ENCODE results near the gene PADI4. TPM values are rescaled to one million over a fixed set of nuclear protein-coding genes. Genes with fewer than 3 reads are reported as not detected.

Gene PADI4
- total and polyA plus RNA-seq, 4 donors: 0.32 to 6.1 (median 0.90) TPM

DNA sequence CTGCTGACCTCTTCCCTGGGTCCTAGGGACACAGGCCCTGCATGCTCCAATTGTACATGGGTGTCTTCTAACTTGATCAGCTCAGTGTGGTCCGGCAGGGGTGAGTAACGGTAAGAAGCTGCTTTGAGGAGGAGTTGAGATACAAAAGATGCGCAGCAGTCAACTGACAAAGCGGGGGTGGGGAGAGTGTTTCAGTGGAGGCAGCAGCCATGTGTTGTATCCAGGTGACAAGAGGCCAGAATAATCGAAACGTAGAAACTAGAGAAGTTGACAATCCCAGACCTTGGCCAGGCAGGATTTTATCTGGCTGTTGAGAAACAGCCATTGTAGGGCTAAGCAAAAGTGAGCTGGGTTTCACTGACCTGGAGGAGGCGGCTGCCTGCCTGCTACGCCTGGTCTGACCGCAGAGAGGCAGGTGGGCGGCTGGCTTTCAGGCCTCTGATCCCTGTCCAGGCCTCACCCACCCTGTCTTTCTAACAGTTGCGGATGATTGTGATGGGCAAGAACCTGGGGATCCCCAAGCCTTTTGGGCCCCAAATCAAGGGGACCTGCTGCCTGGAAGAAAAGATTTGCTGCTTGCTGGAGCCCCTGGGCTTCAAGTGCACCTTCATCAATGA lies 92.8 kb downstream of the PADI4 start:
- peaks cover 0 to 1% (median 0%) of the 10 kb centered on the region in 4 donors for H3K4me1 ChIP-seq (ENCODE audit: control insufficient read depth in 4 of 4, insufficient read depth in 4 of 4, low read length in 3 of 4)
- no peaks in the 10 kb centered on the region for H3K27me3 ChIP-seq (ENCODE audit: control insufficient read depth in 4 of 4, insufficient read depth in 4 of 4, low read length in 3 of 4)
- no peak overlapping the region for H3K4me3 ChIP-seq (ENCODE audit: low read depth in 1 of 3, low read length in 3 of 3)
- no peaks in the 10 kb centered on the region for H3K9me3 ChIP-seq (ENCODE audit: control insufficient read depth in 4 of 4, low read length in 3 of 4)
- no peak for TF ChIP-seq EGR1 (IDR thresholded peaks at IDR 0.05; ENCODE audit: low read depth in 2 of 2)
- H3K27ac ChIP-seq (ENCODE audit: low read depth in 1 of 2, low read length in 2 of 2): no peak overlapping the region
- H3K36me3 ChIP-seq (ENCODE audit: control insufficient read depth in 4 of 4, insufficient read depth in 3 of 4, low read depth in 1 of 4, low read length in 3 of 4): no peaks in the 10 kb centered on the region
- DNase-seq (ENCODE audit: low spot score): no peak
- H3K9ac ChIP-seq (ENCODE audit: low read depth in 1 of 2, low read length in 2 of 2): no peak overlapping the region
- 93% methylated on average over 11 of the region's 11 CpGs for WGBS

DNA sequence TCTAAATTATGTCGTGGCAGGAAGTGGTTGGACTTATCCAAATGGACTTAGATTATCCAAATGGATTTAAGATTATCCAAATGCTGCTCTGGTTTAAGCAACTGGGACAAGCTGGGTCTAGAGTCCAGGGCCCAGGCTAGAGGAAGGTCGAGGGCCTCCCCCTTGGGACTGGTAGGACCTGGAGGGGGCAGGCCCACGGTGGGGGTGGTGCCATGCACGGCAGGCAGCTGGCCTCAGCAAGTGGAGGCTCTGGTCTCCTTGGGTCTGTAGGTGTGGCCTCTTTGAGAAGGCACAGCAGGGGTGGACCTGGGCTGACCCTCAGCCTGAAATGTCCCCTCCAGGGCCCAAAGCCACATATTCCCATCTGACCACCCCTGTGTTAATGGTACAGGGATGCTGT lies 93.8 kb downstream of the PADI4 start:
- H3K4me1 ChIP-seq (ENCODE audit: control insufficient read depth in 4 of 4, insufficient read depth in 4 of 4, low read length in 3 of 4): peaks cover 0 to 4% (median 0%) of the 10 kb centered on the region in 4 donors
- WGBS: 63% methylated on average over 4 of the region's 4 CpGs
- TF ChIP-seq JUND (IDR thresholded peaks at IDR 0.05): no peak
- no peak for TF ChIP-seq HNF4A (conservative IDR thresholded peaks at IDR 0.05)
- TF ChIP-seq, protein P1, sequence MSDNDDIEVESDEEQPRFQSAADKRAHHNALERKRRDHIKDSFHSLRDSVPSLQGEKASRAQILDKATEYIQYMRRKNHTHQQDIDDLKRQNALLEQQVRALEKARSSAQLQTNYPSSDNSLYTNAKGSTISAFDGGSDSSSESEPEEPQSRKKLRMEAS (IDR thresholded peaks at IDR 0.05): no peak
- TF ChIP-seq, protein P2, sequence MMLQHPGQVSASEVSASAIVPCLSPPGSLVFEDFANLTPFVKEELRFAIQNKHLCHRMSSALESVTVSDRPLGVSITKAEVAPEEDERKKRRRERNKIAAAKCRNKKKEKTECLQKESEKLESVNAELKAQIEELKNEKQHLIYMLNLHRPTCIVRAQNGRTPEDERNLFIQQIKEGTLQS (IDR thresholded peaks at IDR 0.05): no peak
- no peak for TF ChIP-seq YY1 (IDR thresholded peaks at IDR 0.05)
- TF ChIP-seq SP1 (IDR thresholded peaks at IDR 0.05): no peak
- TF ChIP-seq, protein P3, sequence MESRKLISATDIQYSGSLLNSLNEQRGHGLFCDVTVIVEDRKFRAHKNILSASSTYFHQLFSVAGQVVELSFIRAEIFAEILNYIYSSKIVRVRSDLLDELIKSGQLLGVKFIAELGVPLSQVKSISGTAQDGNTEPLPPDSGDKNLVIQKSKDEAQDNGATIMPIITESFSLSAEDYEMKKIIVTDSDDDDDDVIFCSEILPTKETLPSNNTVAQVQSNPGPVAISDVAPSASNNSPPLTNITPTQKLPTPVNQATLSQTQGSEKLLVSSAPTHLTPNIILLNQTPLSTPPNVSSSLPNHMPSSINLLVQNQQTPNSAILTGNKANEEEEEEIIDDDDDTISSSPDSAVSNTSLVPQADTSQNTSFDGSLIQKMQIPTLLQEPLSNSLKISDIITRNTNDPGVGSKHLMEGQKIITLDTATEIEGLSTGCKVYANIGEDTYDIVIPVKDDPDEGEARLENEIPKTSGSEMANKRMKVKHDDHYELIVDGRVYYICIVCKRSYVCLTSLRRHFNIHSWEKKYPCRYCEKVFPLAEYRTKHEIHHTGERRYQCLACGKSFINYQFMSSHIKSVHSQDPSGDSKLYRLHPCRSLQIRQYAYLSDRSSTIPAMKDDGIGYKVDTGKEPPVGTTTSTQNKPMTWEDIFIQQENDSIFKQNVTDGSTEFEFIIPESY (IDR thresholded peaks at IDR 0.05): no peak
- TF ChIP-seq RXRA (IDR thresholded peaks at IDR 0.05): no peak
- TF ChIP-seq TAF1 (conservative IDR thresholded peaks at IDR 0.05): no peak
- no peak for TF ChIP-seq GABPA (IDR thresholded peaks at IDR 0.05 in 1 of 2, conservative IDR thresholded peaks at IDR 0.05 in 1 of 2)
- no peak for TF ChIP-seq EGR1 (IDR thresholded peaks at IDR 0.05; ENCODE audit: low read depth in 2 of 2)
- no peak for TF ChIP-seq HNF4G (IDR thresholded peaks at IDR 0.05)
- TF ChIP-seq NR2F2 (IDR thresholded peaks at IDR 0.05): no peak
- no peak for TF ChIP-seq FOXA2 (IDR thresholded peaks at IDR 0.05)
- TF ChIP-seq RAD21 (IDR thresholded peaks at IDR 0.05): no peak
- no peaks in the 10 kb centered on the region for H3K27me3 ChIP-seq (ENCODE audit: control insufficient read depth in 4 of 4, insufficient read depth in 4 of 4, low read length in 3 of 4)
- no peak overlapping the region for H3K4me3 ChIP-seq (ENCODE audit: low read depth in 1 of 3, low read length in 3 of 3)
- no peak for DNase-seq (ENCODE audit: low spot score)
- no peaks in the 10 kb centered on the region for H3K9me3 ChIP-seq (ENCODE audit: control insufficient read depth in 4 of 4, low read length in 3 of 4)
- H3K27ac ChIP-seq (ENCODE audit: low read depth in 1 of 2, low read length in 2 of 2): no peak overlapping the region
- H3K36me3 ChIP-seq (ENCODE audit: control insufficient read depth in 4 of 4, insufficient read depth in 3 of 4, low read depth in 1 of 4, low read length in 3 of 4): no peaks in the 10 kb centered on the region
- no peak overlapping the region for H3K9ac ChIP-seq (ENCODE audit: low read depth in 1 of 2, low read length in 2 of 2)

DNA sequence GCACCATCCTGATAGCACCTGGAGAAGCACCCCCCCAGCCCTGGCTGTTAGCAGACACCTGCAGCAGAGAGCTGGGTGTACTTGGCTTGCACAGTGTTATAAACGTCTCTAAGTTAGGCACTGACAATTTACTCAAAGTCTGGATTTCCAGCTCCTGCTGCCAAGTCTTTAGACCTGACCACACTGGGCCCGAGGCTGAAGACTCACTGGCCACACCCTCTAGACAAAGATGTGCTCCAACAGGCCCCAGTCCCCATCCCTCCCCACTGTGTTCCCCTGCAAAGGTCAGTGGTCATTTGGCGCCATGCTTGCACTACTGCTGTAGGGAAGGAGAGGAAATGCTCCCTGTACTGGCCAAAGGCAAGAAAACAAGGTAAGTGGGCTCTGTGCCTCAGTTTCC lies 95.1 kb downstream of the PADI4 start:
- TF ChIP-seq SP1 (IDR thresholded peaks at IDR 0.05) (no peak), GABPA (IDR thresholded peaks at IDR 0.05 in 1 of 2, conservative IDR thresholded peaks at IDR 0.05 in 1 of 2) (no peak), EGR1 (IDR thresholded peaks at IDR 0.05; ENCODE audit: low read depth in 2 of 2) (no peak), NR2F2 (IDR thresholded peaks at IDR 0.05) (no peak), TAF1 (conservative IDR thresholded peaks at IDR 0.05) (no peak), RAD21 (IDR thresholded peaks at IDR 0.05) (no peak), HNF4A (conservative IDR thresholded peaks at IDR 0.05) (no peak), FOXA2 (IDR thresholded peaks at IDR 0.05) (no peak)
- TF ChIP-seq, protein P1 (IDR thresholded peaks at IDR 0.05): no peak
- TF ChIP-seq, protein P4, sequence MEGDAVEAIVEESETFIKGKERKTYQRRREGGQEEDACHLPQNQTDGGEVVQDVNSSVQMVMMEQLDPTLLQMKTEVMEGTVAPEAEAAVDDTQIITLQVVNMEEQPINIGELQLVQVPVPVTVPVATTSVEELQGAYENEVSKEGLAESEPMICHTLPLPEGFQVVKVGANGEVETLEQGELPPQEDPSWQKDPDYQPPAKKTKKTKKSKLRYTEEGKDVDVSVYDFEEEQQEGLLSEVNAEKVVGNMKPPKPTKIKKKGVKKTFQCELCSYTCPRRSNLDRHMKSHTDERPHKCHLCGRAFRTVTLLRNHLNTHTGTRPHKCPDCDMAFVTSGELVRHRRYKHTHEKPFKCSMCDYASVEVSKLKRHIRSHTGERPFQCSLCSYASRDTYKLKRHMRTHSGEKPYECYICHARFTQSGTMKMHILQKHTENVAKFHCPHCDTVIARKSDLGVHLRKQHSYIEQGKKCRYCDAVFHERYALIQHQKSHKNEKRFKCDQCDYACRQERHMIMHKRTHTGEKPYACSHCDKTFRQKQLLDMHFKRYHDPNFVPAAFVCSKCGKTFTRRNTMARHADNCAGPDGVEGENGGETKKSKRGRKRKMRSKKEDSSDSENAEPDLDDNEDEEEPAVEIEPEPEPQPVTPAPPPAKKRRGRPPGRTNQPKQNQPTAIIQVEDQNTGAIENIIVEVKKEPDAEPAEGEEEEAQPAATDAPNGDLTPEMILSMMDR (IDR thresholded peaks at IDR 0.05; ENCODE audit: low read depth, low read length, missing input control): no peak
- Histone ChIP-seq H3K36me3 (ENCODE audit: control insufficient read depth in 4 of 4, insufficient read depth in 3 of 4, low read depth in 1 of 4, low read length in 3 of 4) (peaks cover 0 to 5% (median under 1%) of the 10 kb centered on the region in 4 donors), H3K4me3 (ENCODE audit: low read depth in 1 of 3, low read length in 3 of 3) (no peak overlapping the region), H3K4me1 (ENCODE audit: control insufficient read depth in 4 of 4, insufficient read depth in 4 of 4, low read length in 3 of 4) (peaks cover 0 to 4% (median 0%) of the 10 kb centered on the region in 4 donors), H3K27ac (ENCODE audit: low read depth in 1 of 2, low read length in 2 of 2) (no peak overlapping the region), H3K27me3 (ENCODE audit: control insufficient read depth in 4 of 4, insufficient read depth in 4 of 4, low read length in 3 of 4) (no peaks in the 10 kb centered on the region), H3K9me3 (ENCODE audit: control insufficient read depth in 4 of 4, low read length in 3 of 4) (no peaks in the 10 kb centered on the region), H3K9ac (ENCODE audit: low read depth in 1 of 2, low read length in 2 of 2) (no peak overlapping the region)
- 59% methylated on average over 3 of the region's 3 CpGs for WGBS
- no peak for DNase-seq (ENCODE audit: low spot score)
